OCI-LY7 (cell line): ENCODE measurements around the gene YWHAB. TPM values are rescaled to one million over a fixed set of nuclear protein-coding genes. Genes with fewer than 3 reads are reported as not detected.

Experiments
- BruUV-seq: library from RNA; stranded (reverse); fragments of 400-500 nt; replicated peaks from 2 replicates; lab custom pipeline; 2021; lab: Mats Ljungman, UMichigan
- CTCF ChIA-PET: fragments of 300-600 bp; sonication (Branson Sonifier 250); formaldehyde crosslinking; loops from one replicate; lab custom pipeline; 2022; ENCODE audit warnings: antibody characterized with exemption; ENCODE audit not compliant: unreplicated experiment; lab: Charles Lee
- POLR2A ChIA-PET: fragments of 300-600 bp; sonication (Branson Sonifier 250); formaldehyde crosslinking; loops from one replicate; lab custom pipeline; 2022; ENCODE audit warnings: antibody characterized with exemption; lab: Charles Lee
- DNase-seq: peaks from one replicate; pipeline ENCODE4 v3.0.0-alpha.2; 2015; ENCODE audit warnings: low spot score
- H2AFZ ChIP-seq: fragments of 200-600 bp; sonication (generic), shearing (Covaris generic); 2 replicates; pipeline ENCODE4 v1.6.1; 2014; ENCODE audit warnings: mild to moderate bottlenecking, antibody characterized with exemption, low read length, moderate library complexity
- H3K27ac ChIP-seq: fragments of 200-600 bp; sonication (generic); 2 replicates; pipeline ENCODE4 v1.5.1; 2014; ENCODE audit warnings: mixed run types, low read depth, mild to moderate bottlenecking, moderate library complexity, low read length, inconsistent platforms; ENCODE audit not compliant: poor library complexity, severe bottlenecking
- H3K36me3 ChIP-seq: fragments of 200-600 bp; sonication (generic); 2 replicates; pipeline ENCODE4 v1.6.1; 2014; ENCODE audit warnings: mild to moderate bottlenecking, antibody characterized with exemption, low read length, moderate library complexity, mixed read lengths; ENCODE audit not compliant: insufficient read depth
- H3K4me1 ChIP-seq: fragments of 200-600 bp; sonication (generic); 2 replicates; pipeline ENCODE4 v1.5.1; 2014; ENCODE audit warnings: mild to moderate bottlenecking, low read length; ENCODE audit not compliant: insufficient read depth, poor library complexity, severe bottlenecking
- H3K4me2 ChIP-seq: fragments of 200-600 bp; sonication (generic); 2 replicates; pipeline ENCODE4 v1.6.1; 2014; ENCODE audit warnings: mild to moderate bottlenecking, low read length
- H3K4me3 ChIP-seq: fragments of 200-600 bp; sonication (generic); 2 replicates; pipeline ENCODE4 v1.5.1; 2014; ENCODE audit warnings: mild to moderate bottlenecking, low read depth, low read length; ENCODE audit not compliant: poor library complexity, severe bottlenecking
- H3K79me2 ChIP-seq: fragments of 200-600 bp; sonication (generic); 2 replicates; pipeline ENCODE4 v1.6.1; 2016; ENCODE audit warnings: low read depth, mild to moderate bottlenecking, low read length, moderate library complexity, mixed read lengths; ENCODE audit not compliant: insufficient read depth
- H3K9me2 ChIP-seq: fragments of 200-600 bp; sonication (generic); 2 replicates; pipeline ENCODE4 v1.6.1; 2016; ENCODE audit warnings: mild to moderate bottlenecking, low read length, mixed read lengths; ENCODE audit not compliant: insufficient read depth
- H3K9me3 ChIP-seq: fragments of 200-600 bp; sonication (generic); 2 replicates; pipeline ENCODE4 v1.6.1; 2014; ENCODE audit warnings: mild to moderate bottlenecking, mixed run types, low read length, mixed read lengths
- H4K20me1 ChIP-seq: fragments of 200-600 bp; sonication (generic); 2 replicates; pipeline ENCODE4 v1.6.1; 2014; ENCODE audit warnings: mild to moderate bottlenecking, antibody characterized with exemption, low read length, moderate library complexity, mixed read lengths; ENCODE audit not compliant: insufficient read depth
- CTCF ChIP-seq: fragments of 200-600 bp; sonication (generic); conservative IDR thresholded peaks from 2 replicates; pipeline ENCODE4 v1.5.1; 2014; ENCODE audit warnings: mild to moderate bottlenecking, antibody characterized with exemption, low read length, moderate library complexity, mixed read lengths
- EZH2phosphoT487 ChIP-seq: fragments of 200-600 bp; sonication (generic); IDR thresholded peaks from 2 replicates; pipeline ENCODE4 v1.6.1; 2018; ENCODE audit warnings: low read depth, borderline replicate concordance, mild to moderate bottlenecking, mixed run types, antibody characterized with exemption, low read length, moderate library complexity, mixed read lengths
- intact Hi-C: fragments of 100-400 bp; cut with micrococcal nuclease; formaldehyde crosslinking; loops from one replicate; pipeline ENCODE4 v1.10.0; 2022; ENCODE audit not compliant: unreplicated experiment
- total RNA-seq, 2 experiments: library from RNA; depleted of rRNA in 1 of 2; stranded (reverse); fragments of >200 nt in 1 of 2; shearing (Covaris generic) in 1 of 2; gene quantifications; 2 replicates each; pipeline ENCODE4 v1.2.3, GENCODE V29; 2014 to 2022

The YWHAB gene
- total RNA-seq, 2 experiments from 2014 or later = 72.8 to 245 TPM

GRCh38 chr20:44888226-44889103, 3.0 kb downstream of the YWHAB start:
- Histone ChIP-seq H4K20me1 (peaks cover 60% of the 10 kb centered on the region), H3K4me1 (peaks cover 46% of the 10 kb centered on the region), H3K36me3 (peaks cover 67% of the 10 kb centered on the region), H2AFZ (no peak overlapping the region), H3K9me3 (no peaks in the 10 kb centered on the region), H3K4me2 (peak overlapping the region; percentile 88), H3K27ac (peak overlapping the region; percentile 42), H3K79me2 (peaks cover 79% of the 10 kb centered on the region), H3K4me3 (peak overlapping the region; percentile 92), H3K9me2 (no peaks in the 10 kb centered on the region)
- intact Hi-C loops = loop anchor here (5.0 kb wide), 1 partner anchor 79 kb away; the partner anchor contains the start of gene STK4
- ChIA-PET CTCF (no interaction called here), POLR2A (interaction anchor here (0.7 to 1.6 kb wide), 11 partner anchors 10 to 577 kb away, joined by 3 to 6 read pairs (median 3); partner anchors contain the start of genes FITM2 and PABPC1L)
- DNase-seq = peak; percentile 42
- BruUV-seq = no TSS peak
- TF ChIP-seq CTCF (peak; percentile 60), EZH2phosphoT487 (no peak)

GRCh38 chr20:44891826-44892225, 6.3 kb downstream of the YWHAB start:
- CTCF ChIA-PET = no interaction called here
- peaks cover 58% of the 10 kb centered on the region for H3K4me1 ChIP-seq
- no peaks in the 10 kb centered on the region for H3K9me3 ChIP-seq
- no peak for DNase-seq
- H3K79me2 ChIP-seq = peaks cover 100% of the 10 kb centered on the region
- no TSS peak for BruUV-seq
- POLR2A ChIA-PET = interaction anchor here (0.6 to 1.6 kb wide), 3 partner anchors 11 to 147 kb away, joined by 3 to 6 read pairs (median 3); no protein-coding TSS in a partner anchor
- H3K4me3 ChIP-seq = no peak overlapping the region
- no peak overlapping the region for H2AFZ ChIP-seq
- H3K9me2 ChIP-seq = no peaks in the 10 kb centered on the region
- TF ChIP-seq CTCF = no peak
- TF ChIP-seq EZH2phosphoT487 = no peak
- H3K4me2 ChIP-seq = no peak overlapping the region
- H3K36me3 ChIP-seq = peaks cover 96% of the 10 kb centered on the region
- peaks cover 70% of the 10 kb centered on the region for H4K20me1 ChIP-seq
- intact Hi-C loops = no loop called here
- no peak overlapping the region for H3K27ac ChIP-seq
